Natural killer cell treated with Interleukin-12 subunit alpha and Interleukin-12 subunit beta and Interleukin-15 and Interleukin-18, amount 100 ng/mL, for 72 hours (primary cell): ENCODE measurements around the gene ABCA2. TPM values are rescaled to one million over a fixed set of nuclear protein-coding genes. Genes with fewer than 3 reads are reported as not detected.
"Not testable (repeated sequence)": the region's sequence is repeated elsewhere in the genome, so short reads cannot be mapped to it uniquely, and the experiment has no call there.

ENCODE experiments used
- ATAC-seq, 2 donors: fragments of 150-1000 bp; cut with Tn5 transposase in 1 of 2; sonication (Bioruptor Pico), chemical (Tn5 transposase) in 1 of 2; 2 replicates each; pipeline ENCODE4 v1.10.0; 2021
- DNase-seq: peaks from one replicate; pipeline ENCODE4 v3.0.0; 2022; ENCODE audit warnings: low spot score
- H3K27ac Mint-ChIP-seq, 2 donors: 1 replicate in 1 of 2; 2 replicates in 1 of 2; pipeline ENCODE4 v1.8.0; 2022; ENCODE audit warnings: mixed read lengths in 2 of 2, mild to moderate bottlenecking in 1 of 2, moderate library complexity in 1 of 2
- H3K27me3 Mint-ChIP-seq, 2 donors: 1 replicate in 1 of 2; 2 replicates in 1 of 2; pipeline ENCODE4 v1.8.0; 2022; ENCODE audit warnings: mixed read lengths in 2 of 2
- H3K36me3 Mint-ChIP-seq: one replicate; pipeline ENCODE4 v1.8.0; 2022; ENCODE audit warnings: mixed read lengths
- H3K4me1 Mint-ChIP-seq, 2 donors: 1 replicate in 1 of 2; 2 replicates in 1 of 2; pipeline ENCODE4 v1.8.0; 2022; ENCODE audit warnings: low read depth in 2 of 2, mixed read lengths in 2 of 2, mild to moderate bottlenecking in 1 of 2
- H3K4me3 Mint-ChIP-seq: one replicate; pipeline ENCODE4 v1.8.0; 2022; ENCODE audit warnings: mixed read lengths
- H3K9me3 Mint-ChIP-seq: 2 replicates; pipeline ENCODE4 v1.8.0; 2022; ENCODE audit warnings: mixed read lengths
- total RNA-seq, 2 donors: library from RNA; stranded (reverse); gene quantifications; one replicate each; pipeline ENCODE4 v1.2.3, GENCODE V29; 2022

Gene ABCA2
- total RNA-seq, 2 donors from 2014 or later = 77.6 to 109 TPM

DNA sequence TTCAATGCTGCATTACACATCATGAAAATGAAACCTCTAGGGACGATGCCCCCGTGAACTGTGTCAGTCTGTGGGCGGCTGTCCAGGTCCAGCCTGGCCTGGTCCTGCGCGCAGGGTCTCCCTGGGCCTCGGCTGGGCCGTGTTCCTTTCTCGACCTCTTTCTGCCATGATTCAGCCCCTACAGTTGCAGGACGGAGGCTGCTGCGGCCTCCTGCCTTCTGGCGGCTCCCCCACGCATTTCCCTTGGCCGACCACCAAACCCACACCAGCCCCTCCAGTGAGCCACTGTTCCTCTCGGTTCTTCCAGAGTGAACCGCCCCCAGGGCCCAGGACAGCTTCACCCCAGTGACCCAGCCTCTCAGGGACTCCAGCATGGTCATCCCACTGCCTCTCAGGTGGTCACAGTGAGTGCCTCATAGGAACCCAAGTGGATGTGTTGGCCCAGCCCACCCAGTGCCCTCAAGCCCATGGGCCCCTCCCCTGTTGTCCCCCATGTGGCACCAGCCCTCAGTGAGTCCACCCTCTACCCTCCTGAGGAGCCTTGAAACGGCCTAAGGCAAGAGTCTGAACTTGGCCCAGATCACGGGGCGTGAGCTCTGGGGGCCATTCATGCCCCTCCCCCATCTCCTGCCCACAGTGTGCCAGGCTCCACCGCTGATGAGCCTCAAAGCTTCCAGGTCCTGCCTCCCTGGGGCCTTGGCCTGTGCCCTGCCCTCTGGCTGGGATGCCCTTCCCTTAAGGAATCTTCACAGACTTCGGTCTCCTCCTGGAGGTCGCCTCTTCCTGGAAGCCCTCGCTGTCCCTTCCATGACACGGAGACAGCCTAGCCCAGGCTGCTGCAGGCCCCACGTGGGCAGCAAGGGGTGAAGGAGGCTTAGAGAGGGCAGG is 21.7 kb downstream of the ABCA2 start:
- Mint-ChIP-seq H3K4me1 (peaks cover 16 to 21% of the 10 kb centered on the region in 2 donors), H3K4me3 (peak overlapping the region; percentile 67), H3K9me3 (no peaks in the 10 kb centered on the region), H3K36me3 (no peaks in the 10 kb centered on the region), H3K27me3 (no peaks in the 10 kb centered on the region), H3K27ac (peak overlapping the region; percentile 47 to 53)
- ATAC-seq = peak; percentile 66 to 87
- DNase-seq = no peak

DNA sequence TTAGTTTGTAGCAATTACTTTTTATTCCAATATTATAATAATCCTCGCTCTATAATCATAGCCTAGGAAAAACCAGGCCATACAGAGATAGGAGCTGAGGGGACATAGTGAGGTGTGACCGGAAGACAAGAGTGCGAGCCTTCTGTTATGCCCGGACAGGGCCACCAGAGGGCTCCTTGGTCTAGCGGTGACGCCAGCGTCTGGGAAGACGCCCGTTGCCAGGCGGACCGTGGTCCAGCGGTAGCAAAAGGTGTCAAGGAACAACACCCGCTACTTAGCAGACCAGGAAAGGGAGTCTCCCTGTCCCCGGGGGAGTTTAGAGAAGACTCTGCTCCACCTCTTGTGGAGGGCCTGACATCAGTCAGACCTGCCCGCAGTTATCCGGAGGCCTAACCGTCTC is 23.8 kb downstream of the ABCA2 start:
- not testable (repeated sequence) for DNase-seq, ATAC-seq, H3K9me3 Mint-ChIP-seq, H3K36me3 Mint-ChIP-seq, H3K27me3 Mint-ChIP-seq
- Mint-ChIP-seq H3K4me1 (peaks cover 27 to 32% of the 10 kb centered on the region in 2 donors), H3K27ac (peak overlapping the region in 1 of 2 donors; percentile 86), H3K4me3 (peak overlapping the region; percentile 9)

DNA sequence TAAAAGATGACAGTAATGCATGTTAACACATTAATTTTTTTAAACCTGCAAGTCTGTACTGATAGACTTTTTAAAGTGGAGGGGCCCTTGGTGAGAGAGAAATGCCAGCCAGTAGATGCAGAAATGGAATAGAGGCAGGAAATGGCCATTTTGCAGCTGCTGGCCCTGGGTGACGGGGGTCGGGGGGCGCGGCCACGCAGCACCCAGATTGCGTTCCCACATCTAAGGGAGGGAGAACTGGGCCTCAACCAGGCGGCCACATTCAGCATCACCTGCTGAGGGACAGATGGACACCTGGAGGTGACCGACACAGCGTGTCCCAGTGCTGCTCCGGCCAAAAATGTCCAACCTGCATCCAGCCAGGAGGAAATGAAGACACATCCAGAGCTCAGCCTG is 25.4 kb downstream of the ABCA2 start:
- H3K27me3 Mint-ChIP-seq = no peaks in the 10 kb centered on the region
- no peak overlapping the region for H3K4me3 Mint-ChIP-seq
- H3K27ac Mint-ChIP-seq = no peak overlapping the region
- ATAC-seq (no peak), DNase-seq (no peak)
- H3K4me1 Mint-ChIP-seq = peaks cover 40 to 43% of the 10 kb centered on the region in 2 donors
- H3K36me3 Mint-ChIP-seq = no peaks in the 10 kb centered on the region
- no peaks in the 10 kb centered on the region for H3K9me3 Mint-ChIP-seq

DNA sequence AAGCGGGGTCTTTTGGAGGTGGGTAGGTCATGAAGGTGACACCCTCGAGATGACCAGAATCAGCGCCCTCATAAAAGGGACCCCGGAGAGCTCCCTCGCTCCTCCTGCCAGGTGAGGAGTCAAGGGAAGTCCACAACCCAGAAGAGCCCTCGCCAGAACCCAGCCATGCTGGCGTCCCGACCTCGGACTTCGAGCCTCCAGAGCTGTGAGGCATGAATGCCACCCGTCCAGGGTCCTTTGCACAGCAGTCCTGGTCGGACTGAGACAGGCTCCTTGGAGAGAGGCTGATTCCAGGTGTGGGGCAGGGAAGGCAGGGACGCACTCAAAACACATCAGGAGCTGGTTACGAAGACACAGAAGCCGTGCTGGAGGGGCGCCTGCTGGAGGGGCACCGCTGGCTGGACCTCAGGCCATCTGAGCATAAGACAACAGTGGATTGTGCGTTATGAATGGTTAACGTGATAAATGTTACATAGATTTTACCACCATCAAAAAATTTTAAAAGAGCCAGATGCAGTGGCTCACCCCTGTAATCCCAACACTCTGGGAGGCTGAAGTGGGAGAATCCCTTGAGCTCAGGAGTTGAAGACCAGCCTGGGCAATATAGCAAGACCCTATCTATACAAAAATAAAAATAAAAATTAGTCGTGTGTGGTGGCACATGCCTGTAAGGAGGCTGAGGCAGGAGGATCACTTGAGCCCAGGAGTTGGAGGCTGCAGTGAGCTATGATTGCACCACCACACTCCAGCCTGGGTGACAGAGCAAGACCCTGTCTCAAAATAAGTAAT is 26.0 kb downstream of the ABCA2 start:
- DNase-seq (no peak), ATAC-seq (no peak)
- peaks cover 43 to 46% of the 10 kb centered on the region in 2 donors for H3K4me1 Mint-ChIP-seq

DNA sequence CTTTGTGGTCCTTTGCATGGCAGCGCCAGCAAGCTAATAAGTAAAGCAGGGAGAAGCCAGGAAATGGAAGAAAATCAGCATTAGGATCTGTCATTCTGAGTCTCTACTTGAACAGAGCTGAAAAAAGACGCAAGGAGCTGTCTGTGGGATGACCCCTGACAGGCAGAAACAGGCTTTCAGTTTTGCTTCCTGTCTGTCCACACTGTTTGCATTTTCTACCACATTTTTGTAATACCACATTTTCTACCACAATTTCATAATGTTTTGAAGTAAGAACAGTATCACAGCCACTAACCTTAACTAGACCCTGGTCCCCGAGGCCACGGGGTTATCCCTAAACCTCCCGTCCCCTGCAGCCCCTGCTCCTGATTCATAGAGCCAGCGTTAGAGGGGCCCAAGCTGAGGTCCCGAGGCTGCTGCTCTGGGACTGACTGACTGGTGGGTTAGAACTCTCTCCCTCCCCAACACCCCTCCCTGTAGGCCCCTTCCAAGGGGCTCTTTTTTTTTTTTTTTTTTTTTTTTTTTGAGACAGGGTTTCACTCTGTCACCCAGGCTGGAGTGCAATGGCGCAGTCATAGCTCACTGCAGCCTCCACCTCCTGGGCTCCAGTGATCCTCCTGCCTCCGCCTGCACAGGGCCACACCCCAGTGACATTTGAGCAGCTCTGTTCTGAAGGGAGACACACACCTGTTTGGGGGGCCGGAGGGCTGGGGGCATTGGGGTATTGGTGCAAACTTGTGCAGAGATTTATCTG is 27.7 kb downstream of the ABCA2 start:
- no peaks in the 10 kb centered on the region for H3K27me3 Mint-ChIP-seq
- ATAC-seq (peak; percentile 79 to 88), DNase-seq (peak; percentile 82)
- peaks cover 36 to 38% of the 10 kb centered on the region in 2 donors for H3K4me1 Mint-ChIP-seq
- no peaks in the 10 kb centered on the region for H3K9me3 Mint-ChIP-seq
- H3K4me3 Mint-ChIP-seq = peak overlapping the region; percentile 79
- H3K36me3 Mint-ChIP-seq = no peaks in the 10 kb centered on the region
- peak overlapping the region; percentile 87 to 96 for H3K27ac Mint-ChIP-seq

More for the DNA sequence above, 26.0 kb downstream of the ABCA2 start:
- no peak overlapping the region for H3K27ac Mint-ChIP-seq
- H3K27me3 Mint-ChIP-seq = no peaks in the 10 kb centered on the region
- no peaks in the 10 kb centered on the region for H3K9me3 Mint-ChIP-seq
- no peak overlapping the region for H3K4me3 Mint-ChIP-seq
- no peaks in the 10 kb centered on the region for H3K36me3 Mint-ChIP-seq

- peak overlapping the region; percentile 81 for H3K4me3 Mint-ChIP-seq
- peak overlapping the region; percentile 82 to 96 for H3K27ac Mint-ChIP-seq
- H3K9me3 Mint-ChIP-seq = no peaks in the 10 kb centered on the region
- ATAC-seq (peak; percentile 50 to 59), DNase-seq (peak; percentile 82)
- H3K27me3 Mint-ChIP-seq = no peaks in the 10 kb centered on the region
- H3K36me3 Mint-ChIP-seq = no peaks in the 10 kb centered on the region
- H3K4me1 Mint-ChIP-seq = peaks cover 36 to 40% of the 10 kb centered on the region in 2 donors
These were observed 30.2 kb downstream of the ABCA2 start for GRCh38 chr9:136997830-136998234.

GRCh38 chr9:136997371-136997770 is 30.7 kb downstream of the ABCA2 start:
- Mint-ChIP-seq H3K4me3 (peak overlapping the region; percentile 81), H3K36me3 (no peaks in the 10 kb centered on the region), H3K27ac (peak overlapping the region; percentile 82 to 96), H3K4me1 (peaks cover 36 to 44% of the 10 kb centered on the region in 2 donors), H3K9me3 (no peaks in the 10 kb centered on the region), H3K27me3 (no peaks in the 10 kb centered on the region)
- DNase-seq (no peak), ATAC-seq (no peak)

GRCh38 chr9:136996361-136997292 is 31.4 kb downstream of the ABCA2 start, which contains the start of gene CLIC3:
CLIC3 (minus strand) TSS chr9:136996568; CDS start chr9:136996543, 25 bp downstream.
- DNase-seq (peak; percentile 79), ATAC-seq (peak in 1 of 2 donors; percentile 1)
- H3K4me1 Mint-ChIP-seq = peaks cover 36 to 41% of the 10 kb centered on the region in 2 donors
- H3K36me3 Mint-ChIP-seq = no peaks in the 10 kb centered on the region
- H3K27ac Mint-ChIP-seq = peak within 1 kb of the TSS; percentile 82 to 96
- no peaks in the 10 kb centered on the region for H3K9me3 Mint-ChIP-seq
- peak within 1 kb of the TSS; percentile 81 for H3K4me3 Mint-ChIP-seq
- no peaks in the 10 kb centered on the region for H3K27me3 Mint-ChIP-seq

DNA sequence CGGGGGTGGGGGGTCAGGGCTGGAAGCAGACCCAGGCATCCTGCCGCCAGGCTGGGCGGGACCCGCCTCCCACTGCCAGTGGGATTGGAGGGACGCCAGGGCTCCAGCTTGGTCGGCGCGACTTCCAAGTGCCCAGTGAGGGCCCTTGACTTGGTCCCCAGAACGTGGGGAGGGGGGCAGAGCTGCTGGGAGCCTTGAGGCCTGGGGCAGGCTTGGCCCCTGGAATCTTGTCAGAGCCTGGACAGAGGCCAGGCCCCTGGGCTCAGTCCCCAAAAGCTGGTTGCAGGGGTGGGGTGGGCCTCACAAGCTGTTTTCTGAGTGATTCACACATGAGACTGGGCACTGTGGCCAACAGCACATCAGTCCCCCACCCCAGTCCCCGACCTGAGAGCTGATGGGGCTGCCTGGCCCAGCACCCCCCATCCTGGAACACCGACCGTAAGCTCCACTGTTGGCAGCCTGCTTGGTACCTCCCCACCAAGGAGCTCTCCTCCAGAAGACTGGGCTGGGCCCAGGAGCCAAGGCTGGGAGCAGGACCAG is 32.2 kb downstream of the ABCA2 start:
- ATAC-seq (no peak), DNase-seq (no peak)
- peak overlapping the region; percentile 61 for H3K4me3 Mint-ChIP-seq
- H3K27me3 Mint-ChIP-seq = no peaks in the 10 kb centered on the region
- H3K36me3 Mint-ChIP-seq = no peaks in the 10 kb centered on the region
- peaks cover 39 to 46% of the 10 kb centered on the region in 2 donors for H3K4me1 Mint-ChIP-seq
- H3K9me3 Mint-ChIP-seq = no peaks in the 10 kb centered on the region
- H3K27ac Mint-ChIP-seq = peak overlapping the region; percentile 54 to 59

DNA sequence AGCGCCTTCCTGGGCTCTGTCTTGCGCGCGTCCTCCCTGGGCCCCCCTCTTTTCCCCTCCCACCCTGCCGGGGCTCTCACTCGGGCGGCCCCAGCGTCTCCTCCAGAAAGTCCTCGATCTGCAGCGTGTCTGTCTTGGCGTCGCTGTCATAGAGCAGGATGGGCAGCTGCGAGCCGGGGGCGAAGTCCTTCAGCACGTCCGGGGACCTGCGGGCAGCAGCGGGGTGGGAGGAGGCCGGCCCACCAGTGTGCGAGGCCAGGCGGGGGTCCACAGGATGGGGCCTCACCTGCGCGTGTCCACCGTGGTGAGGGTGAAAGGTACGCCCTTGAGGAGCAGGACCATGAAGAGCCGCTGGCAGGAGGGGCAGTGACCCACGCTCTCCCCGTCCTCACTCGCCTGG is 32.7 kb downstream of the ABCA2 start:
- Mint-ChIP-seq H3K27me3 (no peaks in the 10 kb centered on the region), H3K9me3 (no peaks in the 10 kb centered on the region), H3K4me1 (peaks cover 39 to 45% of the 10 kb centered on the region in 2 donors), H3K27ac (no peak overlapping the region), H3K36me3 (no peaks in the 10 kb centered on the region), H3K4me3 (no peak overlapping the region)
- DNase-seq = no peak
- no peak for ATAC-seq

DNA sequence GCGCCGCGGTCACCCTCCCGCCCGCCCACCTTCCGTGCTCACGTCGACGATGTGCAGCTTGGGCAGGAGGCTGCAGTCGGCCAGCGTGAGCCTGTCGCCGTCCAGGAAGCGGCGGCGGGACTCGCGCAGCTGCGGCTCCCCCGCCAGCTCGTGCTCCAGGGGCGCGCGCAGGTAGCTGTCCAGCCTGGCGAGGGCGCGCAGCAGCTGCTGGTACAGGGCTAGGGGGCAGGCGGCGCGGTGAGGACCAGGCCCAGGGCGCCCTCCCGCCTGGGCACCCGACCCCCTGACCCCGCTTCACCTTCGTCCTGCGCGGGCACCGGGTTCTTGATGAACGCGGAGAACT is 33.2 kb downstream of the ABCA2 start:
- Mint-ChIP-seq H3K9me3 (no peaks in the 10 kb centered on the region), H3K4me3 (no peak overlapping the region), H3K27ac (no peak overlapping the region), H3K27me3 (no peaks in the 10 kb centered on the region), H3K36me3 (no peaks in the 10 kb centered on the region), H3K4me1 (peaks cover 36 to 41% of the 10 kb centered on the region in 2 donors)
- ATAC-seq = no peak
- DNase-seq = no peak

DNA sequence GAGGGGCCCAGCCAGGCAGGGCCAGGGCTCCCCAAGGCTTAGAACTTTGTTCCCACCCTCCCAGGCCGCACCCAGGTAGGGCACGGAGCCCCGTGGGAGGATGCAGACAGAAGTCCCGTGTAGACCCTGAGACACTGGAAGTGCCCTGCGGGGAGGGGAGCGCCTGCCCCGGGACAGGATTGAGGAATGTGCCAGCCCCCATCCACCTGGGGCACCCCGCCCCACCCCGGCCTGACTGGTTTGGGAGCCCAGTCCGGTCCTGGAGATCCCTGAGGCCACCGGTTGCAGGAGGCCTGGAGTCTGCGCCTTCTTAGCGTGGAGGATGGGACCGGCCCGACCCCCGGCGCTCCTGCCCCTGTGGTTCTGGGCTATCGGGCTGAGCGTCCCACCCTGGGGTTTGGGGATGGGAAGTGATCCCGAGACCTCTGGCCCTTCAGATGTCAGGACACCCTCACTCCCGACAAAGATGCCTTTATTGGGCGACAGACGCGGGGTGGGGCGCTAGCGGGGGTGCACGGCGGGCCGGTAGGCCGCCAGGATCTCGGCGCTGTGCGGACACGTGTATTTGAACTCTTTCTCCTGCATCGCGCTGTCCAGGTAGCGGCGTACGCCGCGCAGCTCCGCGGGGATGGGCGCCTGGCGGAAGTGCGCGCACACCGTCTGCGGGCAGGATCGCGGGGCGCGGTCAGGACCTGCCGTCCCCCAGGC is 33.7 kb downstream of the ABCA2 start:
- ATAC-seq (no peak), DNase-seq (no peak)
- Mint-ChIP-seq H3K36me3 (no peaks in the 10 kb centered on the region), H3K4me3 (peak overlapping the region; percentile 81), H3K27ac (peak overlapping the region; percentile 59 to 67), H3K27me3 (peaks cover 0 to 2% of the 10 kb centered on the region in 2 donors), H3K4me1 (peaks cover 34 to 42% of the 10 kb centered on the region in 2 donors), H3K9me3 (no peaks in the 10 kb centered on the region)
